Mesenchymal stem cell (in vitro differentiated cells and primary cell): ENCODE measurements around the gene CFLAR.

Source experiments
- DNase-seq: peaks from one replicate; pipeline ENCODE4 v3.0.0-alpha.2; 2013
- H2AFZ ChIP-seq: one replicate; pipeline ENCODE4 v1.6.1; 2013; ENCODE audit warnings: low read depth, mild to moderate bottlenecking, control low read depth, inconsistent platforms, low read length, moderate library complexity
- H2AK5ac ChIP-seq: 2 replicates; pipeline ENCODE4 v1.6.1; 2013; ENCODE audit warnings: low read length, moderate library complexity, mild to moderate bottlenecking, inconsistent platforms; ENCODE audit not compliant: severe bottlenecking
- H2BK120ac ChIP-seq: one replicate; pipeline ENCODE4 v1.6.1; 2013; ENCODE audit warnings: low read depth, mild to moderate bottlenecking, inconsistent platforms, low read length, moderate library complexity
- H2BK12ac ChIP-seq, 2 experiments: one replicate each; pipeline ENCODE4 v1.6.1; 2013; ENCODE audit warnings: inconsistent platforms in 2 of 2, low read length in 2 of 2, mild to moderate bottlenecking in 2 of 2, moderate library complexity in 2 of 2, control low read depth in 1 of 2
- H2BK15ac ChIP-seq: one replicate; pipeline ENCODE4 v1.6.1; 2013; ENCODE audit warnings: mild to moderate bottlenecking, low read depth, inconsistent platforms; ENCODE audit not compliant: poor library complexity, severe bottlenecking
- H2BK5ac ChIP-seq: 2 replicates; pipeline ENCODE4 v1.6.1; 2013; ENCODE audit warnings: low read depth, mild to moderate bottlenecking, low read length, control low read depth, inconsistent platforms; ENCODE audit not compliant: poor library complexity, severe bottlenecking
- H3K14ac ChIP-seq, 2 experiments: one replicate each; pipeline ENCODE4 v1.6.1; 2013; ENCODE audit warnings: inconsistent platforms in 2 of 2, low read length in 2 of 2, control low read depth in 1 of 2, mild to moderate bottlenecking in 1 of 2, moderate library complexity in 1 of 2
- H3K18ac ChIP-seq, 2 experiments: one replicate each; pipeline ENCODE4 v1.6.1; 2013; ENCODE audit warnings: inconsistent platforms in 2 of 2, low read length in 2 of 2, control low read depth in 1 of 2, low read depth in 1 of 2, mild to moderate bottlenecking in 1 of 2
- H3K23ac ChIP-seq, 2 experiments: one replicate each; pipeline ENCODE4 v1.6.1; 2013; ENCODE audit warnings: inconsistent platforms in 2 of 2, low read length in 2 of 2, mild to moderate bottlenecking in 2 of 2, moderate library complexity in 2 of 2, control low read depth in 1 of 2
- H3K27ac ChIP-seq: 2 replicates; pipeline ENCODE4 v1.5.1; 2013; ENCODE audit warnings: mild to moderate bottlenecking, moderate library complexity, low read length, control low read depth, inconsistent platforms; ENCODE audit not compliant: poor library complexity, severe bottlenecking
- H3K27me3 ChIP-seq, 2 experiments: 2 replicates each; pipeline versions ENCODE4 v1.6.1 to v1.7.0; 2013; ENCODE audit warnings: low read length in 2 of 2, mild to moderate bottlenecking in 2 of 2, moderate library complexity in 2 of 2, control low read depth in 1 of 2, inconsistent platforms in 1 of 2; ENCODE audit not compliant: control insufficient read depth in 1 of 2, insufficient read depth in 1 of 2
- H3K36me3 ChIP-seq, 2 experiments: 2 replicates each; pipeline versions ENCODE4 v1.6.1 to v1.7.0; 2013; ENCODE audit warnings: low read length in 2 of 2, control low read depth in 1 of 2, inconsistent platforms in 1 of 2, low read depth in 1 of 2, mild to moderate bottlenecking in 1 of 2; ENCODE audit not compliant: insufficient read depth in 2 of 2, control insufficient read depth in 1 of 2
- H3K4ac ChIP-seq, 2 experiments: one replicate each; pipeline ENCODE4 v1.6.1; 2013; ENCODE audit warnings: inconsistent platforms in 2 of 2, low read length in 2 of 2, mild to moderate bottlenecking in 2 of 2, moderate library complexity in 2 of 2, control low read depth in 1 of 2, low read depth in 1 of 2
- H3K4me1 ChIP-seq: 2 replicates; pipeline ENCODE4 v1.6.1; 2013; ENCODE audit warnings: low read depth, low read length, control low read depth; ENCODE audit not compliant: control insufficient read depth, insufficient read depth
- H3K4me2 ChIP-seq: 2 replicates; pipeline ENCODE4 v1.6.1; 2013; ENCODE audit warnings: low read length, mild to moderate bottlenecking, inconsistent platforms; ENCODE audit not compliant: poor library complexity, severe bottlenecking
- H3K4me3 ChIP-seq, 2 experiments: 2 replicates each; pipeline versions ENCODE4 v1.5.1 to v1.7.0; 2013; ENCODE audit warnings: low read length in 2 of 2, mild to moderate bottlenecking in 2 of 2, control low read depth in 1 of 2, low read depth in 1 of 2; ENCODE audit not compliant: insufficient read depth in 1 of 2
- H3K79me1 ChIP-seq: replicated peaks from 2 replicates; pipeline ENCODE4 v1.6.1; 2013; ENCODE audit warnings: mild to moderate bottlenecking, control low read depth, low read length, inconsistent platforms; ENCODE audit not compliant: poor library complexity, severe bottlenecking
- H3K9ac ChIP-seq: 2 replicates; pipeline ENCODE4 v1.7.0; 2013; ENCODE audit warnings: mild to moderate bottlenecking, low read length, moderate library complexity
- H3K9me3 ChIP-seq: 2 replicates; pipeline ENCODE4 v1.7.0; 2013; ENCODE audit warnings: mild to moderate bottlenecking, low read length; ENCODE audit not compliant: control insufficient read depth
- H4K8ac ChIP-seq: one replicate; pipeline ENCODE4 v1.6.1; 2013; ENCODE audit warnings: inconsistent platforms, mild to moderate bottlenecking, low read length, moderate library complexity
- H4K91ac ChIP-seq: one replicate; pipeline ENCODE4 v1.6.1; 2013; ENCODE audit warnings: mild to moderate bottlenecking, low read length, inconsistent platforms
- WGBS: methylation state at CpG from one replicate; pipeline ENCODE4 v1.1.7; 2013; ENCODE audit warnings: mixed read lengths; 5-methylcytosine and 5-hydroxymethylcytosine counted together

CFLAR gene

GRCh38 chr2:201216918-201217317 is 101.0 kb downstream of the CFLAR start:
- Histone ChIP-seq H3K9me3 (no peaks in the 10 kb centered on the region), H3K18ac (no peak overlapping the region)
- WGBS, result no CpG with 5 or more reads among the region's 1 CpG

DNA sequence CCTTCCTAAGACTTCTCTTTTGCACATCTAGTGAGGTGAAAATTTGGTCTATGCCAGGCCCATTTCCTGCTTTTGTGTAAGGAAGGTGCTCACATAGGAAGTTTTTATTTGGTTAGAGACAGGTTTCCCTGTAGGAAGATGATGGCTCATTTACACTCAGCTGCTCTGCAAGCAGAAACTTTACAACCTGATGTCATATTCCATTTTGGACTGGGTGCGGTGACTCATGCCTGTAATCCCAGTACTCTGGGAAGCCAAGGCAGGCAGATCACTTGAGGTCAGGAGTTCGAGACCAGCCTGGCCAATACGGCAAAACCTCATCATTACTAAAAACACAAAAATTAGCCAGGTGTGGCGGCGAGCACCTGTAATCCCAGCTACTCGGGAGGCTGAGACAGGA is 102.8 kb downstream of the CFLAR start:
- Histone ChIP-seq H3K9ac (no peak overlapping the region), H3K14ac (no peak overlapping the region), H2BK15ac (no peak overlapping the region), H3K4ac (no peak overlapping the region), H2BK120ac (no peak overlapping the region), H4K8ac (no peak overlapping the region), H3K79me1 (no peaks in the 10 kb centered on the region), H3K27ac (no peak overlapping the region), H2BK12ac (no peak overlapping the region), H3K18ac (no peak overlapping the region), H3K9me3 (no peaks in the 10 kb centered on the region), H3K36me3 (peaks cover 0 to 11% of the 10 kb centered on the region in 2 experiments), H4K91ac (no peak overlapping the region), H3K4me1 (peaks cover 2% of the 10 kb centered on the region), H2AK5ac (no peak overlapping the region), H3K23ac (no peak overlapping the region), H2BK5ac (no peak overlapping the region), H2AFZ (no peak overlapping the region), H3K4me3 (no peak overlapping the region), H3K4me2 (no peak overlapping the region), H3K27me3 (no peaks in the 10 kb centered on the region)
- DNase-seq, result no peak
- 97% methylated on average over 6 of the region's 6 CpGs for WGBS

More at GRCh38 chr2:201216918-201217317, 101.0 kb downstream of the CFLAR start:
- H3K27me3 ChIP-seq, result no peaks in the 10 kb centered on the region
- no peak overlapping the region for H2BK12ac ChIP-seq
- no peak overlapping the region for H4K8ac ChIP-seq
- H2AK5ac ChIP-seq, result no peak overlapping the region
- H3K79me1 ChIP-seq, result no peaks in the 10 kb centered on the region
- no peak overlapping the region for H3K9ac ChIP-seq
- H3K4me2 ChIP-seq, result no peak overlapping the region
- no peak overlapping the region for H4K91ac ChIP-seq
- H3K4ac ChIP-seq, result no peak overlapping the region
- H3K4me3 ChIP-seq, result no peak overlapping the region
- no peak overlapping the region for H2BK15ac ChIP-seq
- no peak overlapping the region for H3K23ac ChIP-seq
- no peak overlapping the region for H2AFZ ChIP-seq
- H3K36me3 ChIP-seq, result peaks cover 0 to 11% of the 10 kb centered on the region in 2 experiments
- H2BK5ac ChIP-seq, result no peak overlapping the region
- no peak overlapping the region for H2BK120ac ChIP-seq
- H3K14ac ChIP-seq, result no peak overlapping the region
- peaks cover 2% of the 10 kb centered on the region for H3K4me1 ChIP-seq
- DNase-seq, result no peak
- H3K27ac ChIP-seq, result no peak overlapping the region

GRCh38 chr2:201219328-201220096 is 103.5 kb downstream of the CFLAR start:
- Histone ChIP-seq H3K9me3 (no peaks in the 10 kb centered on the region), H2AFZ (no peak overlapping the region), H3K27me3 (no peaks in the 10 kb centered on the region), H2BK15ac (no peak overlapping the region), H3K4me3 (no peak overlapping the region), H3K23ac (no peak overlapping the region), H2BK120ac (no peak overlapping the region), H2BK12ac (no peak overlapping the region), H3K18ac (no peak overlapping the region), H2BK5ac (no peak overlapping the region), H4K8ac (no peak overlapping the region), H3K9ac (no peak overlapping the region), H4K91ac (no peak overlapping the region), H3K36me3 (peaks cover 0 to 11% of the 10 kb centered on the region in 2 experiments), H3K14ac (no peak overlapping the region), H3K27ac (no peak overlapping the region), H3K4me2 (no peak overlapping the region), H3K4ac (no peak overlapping the region), H3K4me1 (peaks cover 2% of the 10 kb centered on the region), H2AK5ac (no peak overlapping the region), H3K79me1 (no peaks in the 10 kb centered on the region)
- no peak for DNase-seq
- 83% methylated on average over 4 of the region's 5 CpGs for WGBS

DNA sequence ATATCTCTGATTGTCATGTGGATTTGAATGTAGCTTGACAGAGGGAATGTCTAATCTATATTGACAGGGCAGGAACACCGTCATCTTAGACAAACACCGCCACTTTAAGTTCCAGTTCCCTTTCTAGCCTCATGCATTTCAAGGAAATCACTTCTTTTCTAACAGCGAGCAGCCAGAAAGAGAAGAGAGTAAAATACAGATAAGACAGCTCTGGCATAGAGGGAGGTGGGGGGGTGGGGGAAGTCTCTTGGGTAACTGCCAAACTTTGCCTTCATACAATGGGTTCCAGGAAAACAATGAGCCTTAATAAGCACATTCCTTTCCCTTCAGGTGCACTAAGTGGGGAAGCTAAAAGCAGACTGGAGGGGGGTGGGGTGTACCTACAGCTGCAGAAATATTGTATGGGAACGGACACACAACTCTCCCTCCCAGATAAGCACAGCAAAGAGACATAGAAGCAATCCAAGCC is 104.2 kb downstream of the CFLAR start:
- Histone ChIP-seq H2AFZ (no peak overlapping the region), H3K4ac (no peak overlapping the region), H3K4me1 (peaks cover 2% of the 10 kb centered on the region), H3K9ac (no peak overlapping the region), H3K4me2 (no peak overlapping the region), H2BK5ac (no peak overlapping the region), H2BK15ac (no peak overlapping the region), H3K18ac (no peak overlapping the region), H3K9me3 (no peaks in the 10 kb centered on the region), H2BK12ac (no peak overlapping the region), H4K91ac (no peak overlapping the region), H3K14ac (no peak overlapping the region), H3K4me3 (no peak overlapping the region), H3K23ac (no peak overlapping the region), H2AK5ac (no peak overlapping the region), H3K36me3 (peaks cover 0 to 11% of the 10 kb centered on the region in 2 experiments), H4K8ac (no peak overlapping the region), H3K79me1 (no peaks in the 10 kb centered on the region), H3K27ac (no peak overlapping the region), H3K27me3 (no peaks in the 10 kb centered on the region), H2BK120ac (no peak overlapping the region)
- no peak for DNase-seq
- 100% methylated on average over 2 of the region's 4 CpGs for WGBS
